H9 (cell line): Measurements from ENCODE around the gene SH2D2A. TPM values are rescaled to one million over a fixed set of nuclear protein-coding genes. Genes with fewer than 3 reads are reported as not detected.

Experiments used
- DNase-seq: peaks from one replicate; pipeline ENCODE4 v3.0.0-alpha.2; 2017
- H2AFZ ChIP-seq: one replicate; pipeline ENCODE4 v1.6.1; 2013; ENCODE audit warnings: mild to moderate bottlenecking, low read length, control low read depth, moderate library complexity
- H2AK5ac ChIP-seq: 2 replicates; pipeline ENCODE4 v1.6.1; 2013; ENCODE audit warnings: low read length, control low read depth, mixed read lengths; ENCODE audit not compliant: insufficient read length
- H2BK120ac ChIP-seq: one replicate; pipeline ENCODE4 v1.6.1; 2013; ENCODE audit warnings: low read depth, mild to moderate bottlenecking, low read length, control low read depth, inconsistent platforms; ENCODE audit not compliant: poor library complexity, severe bottlenecking
- H2BK12ac ChIP-seq: 2 replicates; pipeline ENCODE4 v1.6.1; 2013; ENCODE audit warnings: low read length, control low read depth, mixed read lengths, low read depth; ENCODE audit not compliant: insufficient read length
- H2BK15ac ChIP-seq: 2 replicates; pipeline ENCODE4 v1.6.1; 2013; ENCODE audit warnings: low read depth, low read length, control low read depth
- H2BK20ac ChIP-seq: one replicate; pipeline ENCODE4 v1.6.1; 2013; ENCODE audit warnings: low read depth, mild to moderate bottlenecking, low read length, control low read depth, inconsistent platforms; ENCODE audit not compliant: poor library complexity, severe bottlenecking
- H2BK5ac ChIP-seq: 2 replicates; pipeline ENCODE4 v1.6.1; 2013; ENCODE audit warnings: low read length, control low read depth, mixed read lengths; ENCODE audit not compliant: insufficient read length
- H3K14ac ChIP-seq: 2 replicates; pipeline ENCODE4 v1.6.1; 2013; ENCODE audit warnings: low read length, control low read depth; ENCODE audit not compliant: insufficient read depth
- H3K18ac ChIP-seq: 2 replicates; pipeline ENCODE4 v1.6.1; 2013; ENCODE audit warnings: low read depth, mild to moderate bottlenecking, mixed read lengths, low read length, control low read depth; ENCODE audit not compliant: insufficient read length
- H3K23ac ChIP-seq: 2 replicates; pipeline ENCODE4 v1.6.1; 2013; ENCODE audit warnings: low read length, control low read depth, mixed read lengths, low read depth; ENCODE audit not compliant: insufficient read length
- H3K23me2 ChIP-seq: 2 replicates; pipeline ENCODE4 v1.6.1; 2013; ENCODE audit warnings: low read depth, mild to moderate bottlenecking, mixed read lengths, low read length, control low read depth; ENCODE audit not compliant: insufficient read length, poor library complexity, severe bottlenecking
- H3K27ac ChIP-seq: 2 replicates; pipeline ENCODE4 v1.5.1; 2013; ENCODE audit warnings: low read length, control low read depth, mixed read lengths, low read depth; ENCODE audit not compliant: insufficient read length
- H3K27me3 ChIP-seq: 2 replicates; pipeline ENCODE4 v1.6.1; 2013; ENCODE audit warnings: low read length, control low read depth, inconsistent platforms; ENCODE audit not compliant: insufficient read depth
- H3K4ac ChIP-seq: 2 replicates; pipeline ENCODE4 v1.6.1; 2013; ENCODE audit warnings: low read depth, mild to moderate bottlenecking, control low read depth, inconsistent platforms, low read length, moderate library complexity
- H3K4me1 ChIP-seq: 2 replicates; pipeline ENCODE4 v1.6.1; 2013; ENCODE audit warnings: low read length, control low read depth, inconsistent platforms; ENCODE audit not compliant: insufficient read depth
- H3K4me2 ChIP-seq: 2 replicates; pipeline ENCODE4 v1.6.1; 2013; ENCODE audit warnings: low read length, control low read depth, mixed read lengths; ENCODE audit not compliant: insufficient read length, insufficient read depth
- H3K56ac ChIP-seq: 2 replicates; pipeline ENCODE4 v1.6.1; 2013; ENCODE audit warnings: low read depth, mild to moderate bottlenecking, mixed read lengths, low read length, control low read depth; ENCODE audit not compliant: insufficient read length
- H3K79me1 ChIP-seq: 2 replicates; pipeline ENCODE4 v1.6.1; 2013; ENCODE audit warnings: low read depth, mild to moderate bottlenecking, moderate library complexity, low read length, control low read depth, inconsistent platforms; ENCODE audit not compliant: insufficient read depth, poor library complexity, severe bottlenecking
- H3K79me2 ChIP-seq: 2 replicates; pipeline ENCODE4 v1.6.1; 2013; ENCODE audit warnings: low read length, control low read depth, inconsistent platforms; ENCODE audit not compliant: insufficient read depth
- H3K9ac ChIP-seq: 2 replicates; pipeline ENCODE4 v1.6.1; 2013; ENCODE audit warnings: low read length, control low read depth, mixed read lengths; ENCODE audit not compliant: insufficient read length; ENCODE audit errors: extremely low read depth
- H3K9me3 ChIP-seq: one replicate; pipeline ENCODE4 v1.6.1; 2013; ENCODE audit warnings: low read depth, low read length, inconsistent platforms; ENCODE audit not compliant: control insufficient read depth
- H3T11ph ChIP-seq: one replicate; pipeline ENCODE4 v1.6.1; 2013; ENCODE audit warnings: mild to moderate bottlenecking, low read length, control low read depth, inconsistent platforms
- H4K20me1 ChIP-seq: one replicate; pipeline ENCODE4 v1.6.1; 2013; ENCODE audit not compliant: control insufficient read depth, insufficient read length, insufficient read depth
- H4K5ac ChIP-seq: 2 replicates; pipeline ENCODE4 v1.6.1; 2013; ENCODE audit warnings: low read depth, mild to moderate bottlenecking, mixed read lengths, low read length, control low read depth; ENCODE audit not compliant: insufficient read length
- H4K8ac ChIP-seq: replicated peaks from 2 replicates; pipeline ENCODE4 v1.6.1; 2013; ENCODE audit warnings: low read length, control low read depth, mixed read lengths, low read depth; ENCODE audit not compliant: insufficient read length
- H4K91ac ChIP-seq: 2 replicates; pipeline ENCODE4 v1.6.1; 2013; ENCODE audit warnings: low read depth, mild to moderate bottlenecking, moderate library complexity, mixed read lengths, low read length, control low read depth; ENCODE audit not compliant: insufficient read length
- H3K27ac Mint-ChIP-seq, 3 experiments: 2 replicates in 2 of 3; 3 replicates in 1 of 3; pipeline ENCODE4 v1.8.0; 2020 to 2021; ENCODE audit warnings: mixed read lengths in 3 of 3, mild to moderate bottlenecking in 1 of 3, moderate library complexity in 1 of 3
- H3K27me3 Mint-ChIP-seq: 2 replicates; pipeline ENCODE4 v1.8.0; 2021; ENCODE audit warnings: low read depth, mild to moderate bottlenecking, moderate library complexity, mixed read lengths
- H3K36me3 Mint-ChIP-seq, 3 experiments: 2 replicates in 2 of 3; 3 replicates in 1 of 3; pipeline ENCODE4 v1.8.0; 2020 to 2021; ENCODE audit warnings: low read depth in 3 of 3, mixed read lengths in 3 of 3; ENCODE audit not compliant: insufficient read depth in 1 of 3
- H3K4me1 Mint-ChIP-seq, 2 experiments: 2 replicates each; pipeline ENCODE4 v1.8.0; 2020; ENCODE audit warnings: mixed read lengths in 2 of 2
- H3K4me3 Mint-ChIP-seq, 2 experiments: 2 replicates in 1 of 2; 3 replicates in 1 of 2; pipeline ENCODE4 v1.8.0; 2020 to 2021; ENCODE audit warnings: mild to moderate bottlenecking in 2 of 2, mixed read lengths in 2 of 2, moderate library complexity in 1 of 2
- H3K9me3 Mint-ChIP-seq, 2 experiments: 2 replicates in 1 of 2; 3 replicates in 1 of 2; pipeline ENCODE4 v1.8.0; 2020; ENCODE audit warnings: mild to moderate bottlenecking in 2 of 2, mixed read lengths in 2 of 2, moderate library complexity in 1 of 2
- CTCF ChIP-seq: fragments of 200-600 bp; sonication (generic); conservative IDR thresholded peaks from 3 replicates; pipeline ENCODE4 v1.8.0; 2021; ENCODE audit warnings: antibody characterized with exemption, mild to moderate bottlenecking
- WGBS: extraction: QIAGEN DNeasy Blood & Tissue Kit; methylation state at CpG from one replicate; pipeline ENCODE4 v1.1.7; 2013; ENCODE audit warnings: missing lambda C conversion rate, low lambda C conversion rate, mixed read lengths; ENCODE audit not compliant: insufficient read length; ENCODE audit errors: extremely low coverage; 5-methylcytosine and 5-hydroxymethylcytosine counted together
- total RNA-seq: library from RNA; stranded (reverse); gene quantifications from 2 replicates; pipeline ENCODE4 v1.2.1, GENCODE V29; 2021

Gene SH2D2A
- total RNA-seq, 1 experiment from 2014 or later, result 2.0 TPM

- Histone ChIP-seq H3T11ph (no peak overlapping the region), H3K9ac (no peak overlapping the region), H3K79me1 (no peaks in the 10 kb centered on the region), H4K5ac (no peak overlapping the region), H3K14ac (no peak overlapping the region), H2AFZ (no peak overlapping the region), H3K23ac (no peak overlapping the region), H3K56ac (no peak overlapping the region), H3K79me2 (no peaks in the 10 kb centered on the region), H2BK20ac (no peak overlapping the region), H3K4ac (no peak overlapping the region), H3K23me2 (peaks cover 5% of the 10 kb centered on the region), H4K91ac (no peak overlapping the region), H3K4me2 (no peak overlapping the region), H3K27ac (no peak overlapping the region), H3K9me3 (no peaks in the 10 kb centered on the region), H2BK120ac (no peak overlapping the region), H2AK5ac (no peak overlapping the region), H4K20me1 (no peaks in the 10 kb centered on the region), H4K8ac (no peak overlapping the region), H3K4me1 (no peaks in the 10 kb centered on the region), H2BK5ac (no peak overlapping the region), H2BK15ac (no peak overlapping the region), H3K27me3 (peaks cover 40% of the 10 kb centered on the region), H3K18ac (no peak overlapping the region), H2BK12ac (no peak overlapping the region)
- Mint-ChIP-seq H3K4me3 (no peak overlapping the region), H3K27ac (no peak overlapping the region), H3K4me1 (peaks cover 3 to 23% of the 10 kb centered on the region in 2 experiments), H3K9me3 (no peaks in the 10 kb centered on the region), H3K27me3 (peaks cover 96% of the 10 kb centered on the region), H3K36me3 (no peaks in the 10 kb centered on the region)
- no CpG with 5 or more reads among the region's 3 CpGs for WGBS
- DNase-seq, result no peak
- TF ChIP-seq CTCF, result peak; percentile 23; the same call in 1 of the 3 replicates
Observed at GRCh38 chr1:156854634-156855033, 38.0 kb upstream of the SH2D2A start.
